CD4-positive, CD25-positive, alpha-beta regulatory T cell (primary cell): ENCODE results near the gene UAP1. TPM values are rescaled to one million over a fixed set of nuclear protein-coding genes. Genes with fewer than 3 reads are reported as not detected.

ENCODE experiments used
- ATAC-seq, 2 donors: fragments of 150-1000 bp; cut with Tn5 transposase; one replicate each; pipeline ENCODE4 v1.10.0; 2021; ENCODE audit warnings: low read depth in 2 of 2, moderate number of reproducible peaks in 2 of 2, moderate library complexity in 1 of 2
- DNase-seq, 3 donors: peaks; one replicate each; pipeline versions ENCODE4 v3.0.0 to v3.0.0-alpha.2; 2012 to 2022; ENCODE audit warnings: mixed read lengths in 1 of 3
- H3K27ac ChIP-seq: one replicate; pipeline ENCODE4 v1.7.0; 2013; ENCODE audit warnings: mild to moderate bottlenecking, low read length; ENCODE audit not compliant: insufficient read depth, poor library complexity, severe bottlenecking
- H3K27me3 ChIP-seq: one replicate; pipeline ENCODE4 v1.7.0; 2013; ENCODE audit warnings: low read length; ENCODE audit not compliant: control insufficient read depth, insufficient read depth
- H3K36me3 ChIP-seq: one replicate; pipeline ENCODE4 v1.7.0; 2013; ENCODE audit warnings: mild to moderate bottlenecking, low read length, moderate library complexity; ENCODE audit not compliant: control insufficient read depth, insufficient read depth
- H3K4me1 ChIP-seq: 2 replicates; pipeline ENCODE4 v1.7.0; 2013; ENCODE audit warnings: mild to moderate bottlenecking, low read length; ENCODE audit not compliant: insufficient read depth, control insufficient read depth, poor library complexity, severe bottlenecking
- H3K4me3 ChIP-seq: one replicate; pipeline ENCODE4 v1.7.0; 2013; ENCODE audit warnings: low read depth, mild to moderate bottlenecking, low read length, moderate library complexity
- H3K9me3 ChIP-seq, 2 experiments: 1 replicate in 1 of 2; 2 replicates in 1 of 2; pipeline ENCODE4 v1.7.0; 2013; ENCODE audit warnings: low read length in 2 of 2, mild to moderate bottlenecking in 1 of 2, moderate library complexity in 1 of 2; ENCODE audit not compliant: control insufficient read depth in 2 of 2
- H3K27ac Mint-ChIP-seq, 3 donors: one replicate each; pipeline ENCODE4 v1.8.0; 2020 to 2022; ENCODE audit warnings: mild to moderate bottlenecking in 3 of 3, mixed read lengths in 3 of 3, moderate library complexity in 2 of 3
- H3K27me3 Mint-ChIP-seq: one replicate; pipeline ENCODE4 v1.8.0; 2022; ENCODE audit warnings: mild to moderate bottlenecking, mixed read lengths
- H3K36me3 Mint-ChIP-seq: one replicate; pipeline ENCODE4 v1.8.0; 2020; ENCODE audit warnings: mixed read lengths
- H3K4me1 Mint-ChIP-seq, 4 donors: one replicate each; pipeline ENCODE4 v1.8.0; 2020 to 2022; ENCODE audit warnings: mixed read lengths in 4 of 4, mild to moderate bottlenecking in 1 of 4
- H3K4me3 Mint-ChIP-seq, 4 donors: one replicate each; pipeline ENCODE4 v1.8.0; 2020 to 2022; ENCODE audit warnings: mild to moderate bottlenecking in 4 of 4, mixed read lengths in 4 of 4, moderate library complexity in 3 of 4
- H3K9me3 Mint-ChIP-seq, 7 donors: one replicate each; pipeline ENCODE4 v1.8.0; 2020 to 2022; ENCODE audit warnings: mixed read lengths in 7 of 7, mild to moderate bottlenecking in 3 of 7, moderate library complexity in 2 of 7
- polyA plus RNA-seq, 4 donors: library from polyadenylated mRNA; unstranded; fragments of 300-500 nt; fragmentation: Illumina TruSeq; gene quantifications; one replicate each; pipeline ENCODE4 v1.2.3, GENCODE V29; 2021
- total RNA-seq: library from RNA; stranded (reverse); gene quantifications from one replicate; pipeline ENCODE4 v1.2.3, GENCODE V29; 2022

UAP1 gene
- total and polyA plus RNA-seq, 5 donors from 2014 or later = 17.1 to 25.7 (median 21.5) TPM

GRCh38 chr1:162552684-162553252 is 8.8 kb upstream of the UAP1 start:
- no peaks in the 10 kb centered on the region for H3K36me3 ChIP-seq
- no peaks in the 10 kb centered on the region for H3K36me3 Mint-ChIP-seq
- DNase-seq = no peak

GRCh38 chr1:162554258-162554657 is 7.3 kb upstream of the UAP1 start:
- Histone ChIP-seq H3K4me1 (no peaks in the 10 kb centered on the region), H3K27ac (no peak overlapping the region), H3K36me3 (no peaks in the 10 kb centered on the region), H3K27me3 (peaks cover 3% of the 10 kb centered on the region), H3K9me3 (no peaks in the 10 kb centered on the region), H3K4me3 (no peak overlapping the region)
- Mint-ChIP-seq H3K9me3 (no peaks in the 10 kb centered on the region), H3K27me3 (no peaks in the 10 kb centered on the region), H3K27ac (no peak overlapping the region), H3K36me3 (no peaks in the 10 kb centered on the region), H3K4me3 (no peak overlapping the region), H3K4me1 (no peaks in the 10 kb centered on the region)
- ATAC-seq = no peak
- DNase-seq = no peak

More at GRCh38 chr1:162552684-162553252, 8.8 kb upstream of the UAP1 start:
- Mint-ChIP-seq H3K4me3 (no peak overlapping the region), H3K9me3 (peaks cover 0 to 1% (median 0%) of the 10 kb centered on the region in 7 donors), H3K27ac (no peak overlapping the region), H3K4me1 (no peaks in the 10 kb centered on the region), H3K27me3 (no peaks in the 10 kb centered on the region)
- Histone ChIP-seq H3K9me3 (no peaks in the 10 kb centered on the region), H3K4me3 (no peak overlapping the region), H3K27me3 (peaks cover 3% of the 10 kb centered on the region), H3K4me1 (no peaks in the 10 kb centered on the region), H3K27ac (no peak overlapping the region)
- ATAC-seq = no peak

- ATAC-seq = no peak
These were observed 4.0 kb upstream of the UAP1 start for GRCh38 chr1:162557536-162557935.

GRCh38 chr1:162560303-162561036 is 1.1 kb upstream of the UAP1 start:
- no peaks in the 10 kb centered on the region for H3K36me3 Mint-ChIP-seq
- DNase-seq = no peak
- H3K27me3 Mint-ChIP-seq = peaks cover 4% of the 10 kb centered on the region
- Histone ChIP-seq H3K9me3 (no peaks in the 10 kb centered on the region), H3K4me3 (peak overlapping the region; percentile 70), H3K27me3 (peaks cover 3% of the 10 kb centered on the region), H3K4me1 (peaks cover 10% of the 10 kb centered on the region), H3K27ac (peak overlapping the region; percentile 89), H3K36me3 (no peaks in the 10 kb centered on the region)
- H3K9me3 Mint-ChIP-seq = no peaks in the 10 kb centered on the region
- ATAC-seq = no peak
- peak overlapping the region; percentile 84 to 98 (median 97) for H3K27ac Mint-ChIP-seq
- peak overlapping the region; percentile 95 to 99 (median 96) for H3K4me3 Mint-ChIP-seq
- H3K4me1 Mint-ChIP-seq = peaks cover 14 to 37% (median 31%) of the 10 kb centered on the region in 4 donors

More at GRCh38 chr1:162557536-162557935, 4.0 kb upstream of the UAP1 start:
- no peaks in the 10 kb centered on the region for H3K9me3 ChIP-seq
- H3K36me3 ChIP-seq = no peaks in the 10 kb centered on the region
- no peaks in the 10 kb centered on the region for H3K36me3 Mint-ChIP-seq
- DNase-seq = no peak
- no peak overlapping the region for H3K4me3 ChIP-seq
- H3K27ac ChIP-seq = no peak overlapping the region
- H3K4me1 Mint-ChIP-seq = peaks cover 3 to 21% (median 15%) of the 10 kb centered on the region in 4 donors
- H3K4me1 ChIP-seq = peaks cover 8% of the 10 kb centered on the region
- no peaks in the 10 kb centered on the region for H3K9me3 Mint-ChIP-seq
- peaks cover 4% of the 10 kb centered on the region for H3K27me3 Mint-ChIP-seq
- H3K27ac Mint-ChIP-seq = no peak overlapping the region
- H3K27me3 ChIP-seq = peaks cover 3% of the 10 kb centered on the region
- peak overlapping the region in 1 of 4 donors; percentile 25 for H3K4me3 Mint-ChIP-seq

- H3K36me3 Mint-ChIP-seq = no peaks in the 10 kb centered on the region
- H3K27ac ChIP-seq = peak overlapping the region; percentile 89
- peak overlapping the region; percentile 84 to 98 (median 97) for H3K27ac Mint-ChIP-seq
- ATAC-seq (peak; percentile 93), DNase-seq (peak; percentile 96 to 98 (median 97))
- H3K36me3 ChIP-seq = no peaks in the 10 kb centered on the region
- peak overlapping the region; percentile 95 to 99 (median 96) for H3K4me3 Mint-ChIP-seq
- no peaks in the 10 kb centered on the region for H3K9me3 Mint-ChIP-seq
- H3K27me3 Mint-ChIP-seq = peaks cover 4% of the 10 kb centered on the region
- H3K4me1 Mint-ChIP-seq = peaks cover 14 to 39% (median 32%) of the 10 kb centered on the region in 4 donors
- peak overlapping the region; percentile 70 for H3K4me3 ChIP-seq
- H3K27me3 ChIP-seq = peaks cover 3% of the 10 kb centered on the region
- H3K4me1 ChIP-seq = peaks cover 10% of the 10 kb centered on the region
- H3K9me3 ChIP-seq = no peaks in the 10 kb centered on the region
These were observed 396 bp upstream of the UAP1 start for GRCh38 chr1:162561037-162561615.

- H3K27ac ChIP-seq = peak overlapping the region; percentile 89
- Mint-ChIP-seq H3K4me1 (peaks cover 14 to 41% (median 33%) of the 10 kb centered on the region in 4 donors), H3K9me3 (no peaks in the 10 kb centered on the region)
These were observed 927 bp downstream of the UAP1 start for GRCh38 chr1:162562470-162562828.

GRCh38 chr1:162564762-162565218 is 3.3 kb downstream of the UAP1 start:
- peak overlapping the region in 2 of 4 donors; percentile 34 to 43 for H3K4me3 Mint-ChIP-seq
- no peak overlapping the region for H3K27ac Mint-ChIP-seq
- peaks cover 14 to 48% (median 36%) of the 10 kb centered on the region in 4 donors for H3K4me1 Mint-ChIP-seq
- ATAC-seq (no peak), DNase-seq (no peak)
- Histone ChIP-seq H3K27me3 (no peaks in the 10 kb centered on the region), H3K4me3 (no peak overlapping the region), H3K36me3 (peaks cover 5% of the 10 kb centered on the region), H3K9me3 (no peaks in the 10 kb centered on the region), H3K27ac (no peak overlapping the region), H3K4me1 (peaks cover 10% of the 10 kb centered on the region)
- peaks cover 20% of the 10 kb centered on the region for H3K36me3 Mint-ChIP-seq
- H3K9me3 Mint-ChIP-seq = no peaks in the 10 kb centered on the region
- peaks cover 4% of the 10 kb centered on the region for H3K27me3 Mint-ChIP-seq

More at GRCh38 chr1:162562470-162562828, 927 bp downstream of the UAP1 start:
- Mint-ChIP-seq H3K36me3 (peaks cover 7% of the 10 kb centered on the region), H3K4me3 (peak overlapping the region; percentile 89 to 99 (median 95)), H3K27me3 (peaks cover 4% of the 10 kb centered on the region), H3K27ac (peak overlapping the region; percentile 50 to 93 (median 84))
- no peaks in the 10 kb centered on the region for H3K36me3 ChIP-seq
- ATAC-seq (no peak), DNase-seq (no peak)
- H3K27me3 ChIP-seq = peaks cover 2% of the 10 kb centered on the region
- H3K4me1 ChIP-seq = peaks cover 10% of the 10 kb centered on the region
- H3K4me3 ChIP-seq = peak overlapping the region; percentile 72
- no peaks in the 10 kb centered on the region for H3K9me3 ChIP-seq
